Astrocyte of the cerebellum (primary cell): ENCODE data around the gene PALM.

Source experiments
- DNase-seq: peaks from one replicate; pipeline ENCODE4 v3.0.0-alpha.2; 2011; ENCODE audit warnings: low read depth
- H3K4me3 ChIP-seq: 2 replicates; pipeline ENCODE4 v1.5.1; 2011; ENCODE audit warnings: mild to moderate bottlenecking, low read depth, low read length, moderate library complexity
- CTCF ChIP-seq: IDR thresholded peaks from 2 replicates; pipeline ENCODE4 v1.5.1; 2012; ENCODE audit warnings: low read length, low read depth, moderate library complexity, mild to moderate bottlenecking; ENCODE audit errors: missing control alignments
- in situ Hi-C: cut with HindIII; loops from 2 replicates; pipeline ENCODE4 v1.10.0; 2017; ENCODE audit warnings: low sequenced_read_pairs

The PALM gene

GRCh38 chr19:788686-788982 is 79.9 kb downstream of the PALM start:
- TF ChIP-seq CTCF, result no peak
- DNase-seq, result no peak
- no peak overlapping the region for H3K4me3 ChIP-seq
- in situ Hi-C loops, result no loop called here

GRCh38 chr19:788983-789700 is 80.4 kb downstream of the PALM start:
- DNase-seq, result no peak
- no peak for TF ChIP-seq CTCF
- in situ Hi-C loops, result no loop called here
- no peak overlapping the region for H3K4me3 ChIP-seq

DNA sequence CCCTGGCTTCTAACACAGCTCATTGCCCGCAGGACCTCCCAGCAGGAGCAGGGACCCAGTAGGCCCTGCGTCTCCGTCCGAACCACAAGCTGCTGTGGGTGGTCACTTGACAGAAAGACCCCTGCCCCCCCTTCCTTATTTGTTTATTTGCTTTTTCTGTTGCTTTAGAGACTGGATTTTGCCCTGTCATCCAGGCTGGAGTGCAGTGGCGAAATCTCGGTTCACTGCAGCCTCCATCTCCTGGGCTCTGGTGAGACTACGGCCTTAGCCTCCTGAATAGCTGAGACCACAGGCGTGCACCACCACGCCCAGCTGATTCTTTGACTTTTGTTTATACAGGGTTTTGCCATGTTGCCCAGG is 80.9 kb downstream of the PALM start:
- in situ Hi-C loops, result no loop called here
- no peak for DNase-seq

DNA sequence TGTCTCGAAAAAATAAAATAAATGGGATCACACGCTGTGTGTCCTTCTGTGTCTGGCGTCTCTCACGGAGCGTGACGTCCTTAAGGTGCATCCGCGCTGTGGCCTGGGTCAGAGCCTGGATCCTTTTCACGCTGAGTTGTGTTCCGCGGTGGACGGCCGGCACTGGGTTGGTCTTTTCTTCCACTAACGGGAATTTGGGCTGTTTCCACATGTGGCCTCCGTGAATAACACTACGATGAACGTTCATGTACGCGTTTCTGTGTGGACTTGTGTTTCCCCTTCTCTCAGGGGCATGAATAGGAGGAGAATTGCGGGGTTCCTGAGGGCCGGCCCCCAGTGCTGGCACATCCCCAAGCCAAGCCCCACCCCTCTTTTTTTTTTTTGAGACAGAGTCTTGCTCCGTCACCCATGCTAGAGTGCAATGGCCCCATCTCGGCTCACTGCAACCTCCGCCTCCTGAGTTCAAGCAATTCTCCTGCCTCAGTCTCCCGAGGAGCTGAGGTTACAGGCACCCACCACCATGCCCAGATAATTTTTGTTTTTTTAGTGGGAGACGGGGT is 82.4 kb downstream of the PALM start:
- no peak for DNase-seq
- TF ChIP-seq CTCF, result no peak
- in situ Hi-C loops, result no loop called here
- H3K4me3 ChIP-seq, result no peak overlapping the region

More for the DNA sequence above, 80.9 kb downstream of the PALM start:
- no peak for TF ChIP-seq CTCF
- H3K4me3 ChIP-seq, result no peak overlapping the region

GRCh38 chr19:791567-792305 is 83.0 kb downstream of the PALM start:
- no peak overlapping the region for H3K4me3 ChIP-seq
- no peak for TF ChIP-seq CTCF
- in situ Hi-C loops, result no loop called here
- no peak for DNase-seq

DNA sequence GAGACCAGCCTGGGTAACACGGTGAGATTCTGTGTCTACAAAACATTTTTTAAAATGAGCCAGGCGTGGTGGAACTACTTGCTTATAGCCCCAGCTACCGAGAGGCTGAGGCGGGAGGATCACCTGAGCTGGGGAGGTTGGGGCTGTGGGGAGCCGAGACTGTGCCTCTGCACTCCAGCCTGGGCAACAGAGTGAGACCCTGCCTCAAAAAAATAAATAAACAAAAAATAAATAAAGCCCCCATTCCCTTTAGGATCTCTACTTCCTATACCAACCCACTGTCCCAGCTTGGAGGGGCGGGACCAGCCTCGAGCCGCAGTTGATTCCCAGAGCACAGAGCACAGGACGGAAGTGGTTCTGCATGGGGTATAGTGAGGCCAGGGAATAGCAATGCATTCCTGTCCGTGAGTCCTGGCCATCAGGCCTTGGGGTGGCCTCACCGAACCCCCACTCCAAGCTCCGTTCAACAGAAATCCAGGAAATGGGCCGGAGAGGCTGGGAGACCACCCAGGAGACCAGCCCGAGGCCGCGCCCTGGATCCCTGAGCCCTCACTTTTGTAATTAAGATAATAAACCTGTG is 83.7 kb downstream of the PALM start:
- in situ Hi-C loops, result no loop called here
- DNase-seq, result no peak
- no peak for TF ChIP-seq CTCF
- no peak overlapping the region for H3K4me3 ChIP-seq
